Ishikawa (cell line): Measurements from ENCODE around the gene SPINT2.

Experiments
- CREB1 ChIP-seq: IDR thresholded peaks from 2 replicates; pipeline ENCODE4 v1.6.1; 2012; ENCODE audit warnings: low read depth
- EGR1 ChIP-seq: IDR thresholded peaks from 2 replicates; pipeline ENCODE4 v1.6.1; 2012
- EP300 ChIP-seq: IDR thresholded peaks from 2 replicates; pipeline ENCODE4 v1.6.1; 2012; ENCODE audit warnings: borderline replicate concordance
- MAX ChIP-seq: IDR thresholded peaks from 2 replicates; pipeline ENCODE4 v1.6.1; 2012
- RAD21 ChIP-seq: IDR thresholded peaks from 2 replicates; pipeline ENCODE4 v1.6.1; 2012; ENCODE audit warnings: low read depth
- TAF1 ChIP-seq: IDR thresholded peaks from 2 replicates; pipeline ENCODE4 v1.6.1; 2012; ENCODE audit warnings: low read depth, mild to moderate bottlenecking
- TCF12 ChIP-seq: IDR thresholded peaks from 2 replicates; pipeline ENCODE4 v1.6.1; 2012; ENCODE audit warnings: low read depth
- USF1 ChIP-seq: IDR thresholded peaks from 2 replicates; pipeline ENCODE4 v1.6.1; 2012
- YY1 ChIP-seq: IDR thresholded peaks from 2 replicates; pipeline ENCODE4 v1.6.1; 2012; ENCODE audit warnings: low read depth
- ZBTB7A ChIP-seq: IDR thresholded peaks from 2 replicates; pipeline ENCODE4 v1.6.1; 2012; ENCODE audit warnings: low read depth
- TF ChIP-seq, protein P1 (sequence below): IDR thresholded peaks from 2 replicates; pipeline ENCODE4 v1.6.1; 2012; ENCODE audit warnings: low read depth, mild to moderate bottlenecking

DNA sequence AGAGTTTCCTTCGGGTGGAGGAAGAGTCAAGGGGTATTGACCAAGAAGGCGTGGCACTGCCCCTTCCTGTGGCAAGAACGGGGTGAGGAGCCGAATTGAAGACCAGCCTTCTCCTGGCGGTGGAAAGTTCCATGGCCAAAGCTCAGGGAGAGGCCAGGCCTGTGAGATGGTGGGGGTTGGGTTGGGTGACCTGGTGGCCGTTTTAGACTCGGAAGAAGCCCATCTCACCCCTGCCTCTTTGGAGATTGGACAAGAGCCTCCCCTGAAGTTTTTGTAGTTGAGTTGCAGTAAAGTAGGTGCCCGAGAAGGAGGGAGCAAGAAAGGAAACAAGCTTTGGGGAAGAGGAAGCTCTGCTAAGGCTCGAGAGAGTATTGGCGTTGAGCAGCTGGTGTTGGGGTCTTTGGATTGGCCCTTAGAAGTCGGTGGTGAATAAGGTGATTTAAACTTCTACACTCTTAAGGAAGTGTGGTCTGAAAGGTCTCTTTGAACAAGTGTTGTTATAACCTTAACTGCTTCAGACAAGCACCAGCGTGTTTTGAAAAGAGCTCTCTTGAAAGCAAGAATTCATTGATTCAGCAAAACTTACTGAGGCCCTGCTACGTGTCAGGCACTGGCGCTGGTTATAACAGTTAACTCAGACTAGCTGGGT, 964 bp downstream of the SPINT2 start:
- TF ChIP-seq, protein P1, sequence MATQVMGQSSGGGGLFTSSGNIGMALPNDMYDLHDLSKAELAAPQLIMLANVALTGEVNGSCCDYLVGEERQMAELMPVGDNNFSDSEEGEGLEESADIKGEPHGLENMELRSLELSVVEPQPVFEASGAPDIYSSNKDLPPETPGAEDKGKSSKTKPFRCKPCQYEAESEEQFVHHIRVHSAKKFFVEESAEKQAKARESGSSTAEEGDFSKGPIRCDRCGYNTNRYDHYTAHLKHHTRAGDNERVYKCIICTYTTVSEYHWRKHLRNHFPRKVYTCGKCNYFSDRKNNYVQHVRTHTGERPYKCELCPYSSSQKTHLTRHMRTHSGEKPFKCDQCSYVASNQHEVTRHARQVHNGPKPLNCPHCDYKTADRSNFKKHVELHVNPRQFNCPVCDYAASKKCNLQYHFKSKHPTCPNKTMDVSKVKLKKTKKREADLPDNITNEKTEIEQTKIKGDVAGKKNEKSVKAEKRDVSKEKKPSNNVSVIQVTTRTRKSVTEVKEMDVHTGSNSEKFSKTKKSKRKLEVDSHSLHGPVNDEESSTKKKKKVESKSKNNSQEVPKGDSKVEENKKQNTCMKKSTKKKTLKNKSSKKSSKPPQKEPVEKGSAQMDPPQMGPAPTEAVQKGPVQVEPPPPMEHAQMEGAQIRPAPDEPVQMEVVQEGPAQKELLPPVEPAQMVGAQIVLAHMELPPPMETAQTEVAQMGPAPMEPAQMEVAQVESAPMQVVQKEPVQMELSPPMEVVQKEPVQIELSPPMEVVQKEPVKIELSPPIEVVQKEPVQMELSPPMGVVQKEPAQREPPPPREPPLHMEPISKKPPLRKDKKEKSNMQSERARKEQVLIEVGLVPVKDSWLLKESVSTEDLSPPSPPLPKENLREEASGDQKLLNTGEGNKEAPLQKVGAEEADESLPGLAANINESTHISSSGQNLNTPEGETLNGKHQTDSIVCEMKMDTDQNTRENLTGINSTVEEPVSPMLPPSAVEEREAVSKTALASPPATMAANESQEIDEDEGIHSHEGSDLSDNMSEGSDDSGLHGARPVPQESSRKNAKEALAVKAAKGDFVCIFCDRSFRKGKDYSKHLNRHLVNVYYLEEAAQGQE: no peak
- TF ChIP-seq ZBTB7A (no peak), USF1 (no peak), MAX (no peak), EGR1 (no peak), RAD21 (no peak), EP300 (no peak), TCF12 (no peak), YY1 (no peak), TAF1 (no peak), CREB1 (no peak)
